BLaER1 treated with 17β-estradiol and CSF1 and Interleukin-3, amounts not matched to agents 10 nM and 100 nM (cell line): ENCODE measurements around the gene SLC48A1.
A peak's percentile ranks its signal among the peaks of the same experiment; 100 is the strongest.

ENCODE experiments used
- H3K27ac ChIP-seq, 11 experiments: shearing (Covaris generic); formaldehyde crosslinking; 2 replicates each; pipeline ENCODE4 v1.8.1; 2022
- H3K27me3 ChIP-seq, 11 experiments: shearing (Covaris generic); formaldehyde crosslinking; 2 replicates each; pipeline ENCODE4 v1.8.1; 2022
- H3K36me3 ChIP-seq, 11 experiments: shearing (Covaris generic); formaldehyde crosslinking; 2 replicates each; pipeline ENCODE4 v1.8.1; 2022
- H3K4me1 ChIP-seq, 10 experiments: shearing (Covaris generic); formaldehyde crosslinking; 2 replicates each; pipeline ENCODE4 v1.8.1; 2022
- H3K4me2 ChIP-seq, 11 experiments: shearing (Covaris generic); formaldehyde crosslinking; 2 replicates each; pipeline ENCODE4 v1.8.1; 2022
- H3K4me3 ChIP-seq, 10 experiments: shearing (Covaris generic); formaldehyde crosslinking; 2 replicates each; pipeline ENCODE4 v1.8.1; 2022
- H3K9ac ChIP-seq, 11 experiments: shearing (Covaris generic); formaldehyde crosslinking; 2 replicates each; pipeline ENCODE4 v1.8.1; 2022
- H3K9me3 ChIP-seq, 11 experiments: shearing (Covaris generic); formaldehyde crosslinking; replicated peaks in 1 of 11; 2 replicates each; pipeline ENCODE4 v1.8.1; 2022
- H4K20me1 ChIP-seq, 11 experiments: shearing (Covaris generic); formaldehyde crosslinking; 2 replicates each; pipeline ENCODE4 v1.8.1; 2022
- Cebpa-rat ChIP-seq, 11 experiments: shearing (Covaris generic); IDR thresholded peaks; 2 replicates each; pipeline ENCODE4 v1.8.1; 2022

The SLC48A1 gene

DNA sequence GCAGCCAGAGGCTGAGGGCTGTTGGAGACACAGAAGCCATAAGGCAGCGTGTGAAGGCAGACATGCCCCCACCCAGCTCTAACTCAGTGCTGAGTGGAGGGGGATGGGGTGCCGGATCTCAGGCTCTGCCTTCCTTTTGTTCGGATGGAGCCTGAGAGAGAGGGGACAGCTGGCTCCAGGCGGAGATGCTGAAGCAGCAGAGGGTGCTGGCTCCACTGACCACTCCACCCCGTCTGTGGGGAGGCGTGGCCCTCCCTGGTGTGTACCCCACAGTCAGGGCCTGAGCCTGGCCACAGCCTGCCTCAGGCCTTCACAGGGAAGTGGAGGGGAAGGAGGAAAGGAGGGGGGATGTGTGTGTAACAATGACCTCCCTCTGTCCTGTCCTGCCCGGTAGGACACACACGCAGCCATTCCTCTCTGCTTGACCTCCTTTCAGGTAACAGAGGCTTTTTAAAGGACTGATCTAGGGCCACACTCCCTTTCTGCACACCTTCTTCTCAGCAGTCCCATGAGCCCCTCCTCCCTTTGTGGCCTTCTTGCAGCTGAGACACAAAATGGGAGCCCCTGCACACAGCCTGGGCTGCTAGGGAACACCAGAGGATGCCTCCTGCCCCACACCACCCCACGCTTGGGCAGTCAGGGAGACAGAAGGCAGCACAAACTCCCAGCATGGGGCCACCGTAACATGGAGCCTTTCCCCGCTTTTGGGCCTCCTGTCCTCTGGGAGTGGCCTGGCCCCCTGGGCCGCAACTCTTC, 38.1 kb upstream of the SLC48A1 start:
- Histone ChIP-seq H3K36me3 (no peaks in the 10 kb centered on the region), H3K9me3 (no peaks in the 10 kb centered on the region), H3K4me3 (no peak overlapping the region), H3K4me1 (peaks cover 34 to 59% (median 44%) of the 10 kb centered on the region in 10 experiments), H3K9ac (0 out of 22 replicates have a peak overlapping the region, but pooled peaks of 1 of the 11 experiments have one; percentile 22), H4K20me1 (peaks cover 0 to 9% (median 0%) of the 10 kb centered on the region in 11 experiments; a peak in 1 of 22 replicates), H3K27me3 (0 out of 22 replicates have a peak, but pooled peaks cover 0 to 3% (median 0%) of the 10 kb centered on the region in 11 experiments), H3K4me2 (peak overlapping the region in 10 of 11 experiments; percentile 4 to 54 (median 29); a peak in 12 of 22 replicates), H3K27ac (peak overlapping the region in 1 of 11 experiments; percentile 11; a peak in 1 of 22 replicates)
- TF ChIP-seq Cebpa-rat (IDR thresholded peaks at IDR 0.05): no peak

DNA sequence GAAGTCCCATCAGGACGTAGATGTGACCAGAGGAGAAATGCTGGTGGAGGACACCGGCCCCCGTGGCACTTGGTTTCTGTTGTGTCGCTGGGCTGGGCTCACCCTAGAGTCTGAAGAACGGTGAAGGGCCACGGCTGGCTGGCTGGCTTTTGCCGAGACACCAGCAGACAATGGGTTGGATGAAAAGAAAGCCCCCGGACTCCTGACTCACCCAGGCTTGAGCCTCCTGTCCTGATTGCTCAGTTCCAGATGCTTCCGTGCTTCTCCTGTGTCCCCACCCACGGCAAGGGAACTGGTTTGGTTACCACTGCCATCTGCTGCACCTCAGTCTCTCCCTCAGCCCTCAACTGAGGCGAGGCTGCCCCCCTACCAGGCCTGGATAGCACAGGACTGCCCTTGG, 37.4 kb upstream of the SLC48A1 start:
- H3K36me3 ChIP-seq: no peaks in the 10 kb centered on the region
- H3K4me1 ChIP-seq: peaks cover 42 to 66% (median 51%) of the 10 kb centered on the region in 10 experiments
- H3K4me3 ChIP-seq: no peak overlapping the region
- H4K20me1 ChIP-seq: peaks cover 0 to 9% (median 2%) of the 10 kb centered on the region in 11 experiments; a peak in 3 of 22 replicates
- H3K4me2 ChIP-seq: peak overlapping the region in 10 of 11 experiments; percentile 15 to 69 (median 36); a peak in 14 of 22 replicates
- no peak overlapping the region for H3K9ac ChIP-seq
- H3K27me3 ChIP-seq: 0 out of 22 replicates have a peak, but pooled peaks cover 0 to 3% (median 0%) of the 10 kb centered on the region in 11 experiments
- TF ChIP-seq Cebpa-rat (IDR thresholded peaks at IDR 0.05): no peak
- H3K27ac ChIP-seq: no peak overlapping the region
- H3K9me3 ChIP-seq: no peaks in the 10 kb centered on the region

GRCh38 chr12:47736216-47736615, 36.8 kb upstream of the SLC48A1 start:
- peak overlapping the region in 8 of 11 experiments; percentile 13 to 69 (median 34); a peak in 10 of 22 replicates for H3K4me2 ChIP-seq
- H3K4me3 ChIP-seq: no peak overlapping the region
- H3K36me3 ChIP-seq: no peaks in the 10 kb centered on the region
- TF ChIP-seq Cebpa-rat (IDR thresholded peaks at IDR 0.05): no peak
- H3K4me1 ChIP-seq: peaks cover 47 to 72% (median 57%) of the 10 kb centered on the region in 10 experiments
- no peak overlapping the region for H3K9ac ChIP-seq
- no peak overlapping the region for H3K27ac ChIP-seq
- 0 out of 22 replicates have a peak, but pooled peaks cover 0 to 3% (median 0%) of the 10 kb centered on the region in 11 experiments for H3K27me3 ChIP-seq
- H4K20me1 ChIP-seq: peaks cover 0 to 13% (median 2%) of the 10 kb centered on the region in 11 experiments; a peak in 5 of 22 replicates
- no peaks in the 10 kb centered on the region for H3K9me3 ChIP-seq

- H3K4me3 ChIP-seq: no peak overlapping the region
- peak overlapping the region in 10 of 11 experiments; percentile 12 to 69 (median 25); a peak in 15 of 22 replicates for H3K4me2 ChIP-seq
Measured at GRCh38 chr12:47736877-47737676, 36.0 kb upstream of the SLC48A1 start.

DNA sequence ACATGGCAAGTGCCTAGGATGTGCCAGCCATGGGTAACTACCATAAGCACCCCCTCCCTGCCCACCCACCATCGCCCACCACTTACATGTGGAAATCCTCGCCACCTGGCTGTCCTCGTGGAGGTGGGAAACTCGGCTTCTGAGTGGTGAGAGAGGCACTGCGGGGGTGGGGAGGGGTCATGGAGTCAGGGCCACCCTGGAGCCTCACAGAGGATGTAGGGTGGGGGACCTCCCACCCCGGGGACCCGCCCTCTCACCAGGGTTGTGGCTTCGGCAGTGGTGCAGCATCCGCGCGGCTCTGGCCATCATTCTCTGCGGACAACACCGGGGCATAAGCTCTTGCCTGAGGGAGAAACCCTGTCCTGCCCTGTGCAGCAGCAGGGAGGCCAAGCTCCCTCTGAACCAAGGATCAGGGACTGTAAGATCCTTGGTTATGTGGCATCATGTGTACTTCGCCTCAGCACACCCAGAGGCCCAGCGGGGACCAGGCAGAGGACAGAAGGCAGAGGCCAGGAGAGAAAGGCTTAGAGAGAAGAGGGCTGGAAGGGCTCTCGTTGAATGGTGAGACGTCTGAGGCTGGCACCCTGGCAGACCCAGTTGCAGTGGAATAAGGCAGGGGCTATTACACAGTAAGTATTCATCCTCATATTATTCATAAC, 35.0 kb upstream of the SLC48A1 start:
- Histone ChIP-seq H4K20me1 (peaks cover 0 to 14% (median 9%) of the 10 kb centered on the region in 11 experiments; a peak in 9 of 22 replicates), H3K9me3 (no peaks in the 10 kb centered on the region), H3K4me1 (peaks cover 48 to 81% (median 70%) of the 10 kb centered on the region in 10 experiments), H3K4me3 (no peak overlapping the region), H3K27me3 (0 out of 22 replicates have a peak, but pooled peaks cover 0 to 3% (median 0%) of the 10 kb centered on the region in 11 experiments), H3K4me2 (peak overlapping the region in 9 of 11 experiments; percentile 96 to 100 (median 98); a peak in 16 of 22 replicates), H3K9ac (0 out of 22 replicates have a peak overlapping the region, but pooled peaks of 1 of the 11 experiments have one; percentile 23), H3K36me3 (no peaks in the 10 kb centered on the region), H3K27ac (no peak overlapping the region)
- no peak for TF ChIP-seq Cebpa-rat (IDR thresholded peaks at IDR 0.05)

More at GRCh38 chr12:47736877-47737676, 36.0 kb upstream of the SLC48A1 start:
- Histone ChIP-seq H3K4me1 (peaks cover 54 to 81% (median 65%) of the 10 kb centered on the region in 10 experiments), H3K9me3 (no peaks in the 10 kb centered on the region), H4K20me1 (peaks cover 0 to 14% (median 2%) of the 10 kb centered on the region in 11 experiments; a peak in 5 of 22 replicates), H3K9ac (no peak overlapping the region), H3K27ac (no peak overlapping the region), H3K27me3 (0 out of 22 replicates have a peak, but pooled peaks cover 0 to 3% (median 0%) of the 10 kb centered on the region in 11 experiments), H3K36me3 (no peaks in the 10 kb centered on the region)
- no peak for TF ChIP-seq Cebpa-rat (IDR thresholded peaks at IDR 0.05)

DNA sequence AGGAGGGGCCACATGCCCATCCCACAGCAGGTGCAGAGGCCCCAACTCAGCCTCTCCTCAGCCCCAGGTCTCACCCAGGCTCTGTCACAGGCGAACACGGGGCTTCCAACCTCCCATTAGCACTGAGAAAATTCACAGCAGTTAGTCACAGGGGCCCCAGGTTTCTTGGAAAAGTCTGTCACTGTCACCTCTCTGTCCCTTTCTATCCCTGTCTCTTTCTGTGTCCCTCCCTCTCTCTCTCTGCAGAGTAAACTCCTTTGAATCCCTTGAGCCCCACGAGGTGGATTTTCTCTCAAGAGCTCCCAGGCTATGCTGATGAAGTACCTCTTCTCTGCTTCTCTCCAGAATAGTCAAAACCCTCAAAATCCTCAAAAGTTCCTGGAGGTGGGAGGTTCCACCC, 33.7 kb upstream of the SLC48A1 start:
- TF ChIP-seq Cebpa-rat (IDR thresholded peaks at IDR 0.05): no peak
- Histone ChIP-seq H3K4me1 (peaks cover 57 to 92% (median 82%) of the 10 kb centered on the region in 10 experiments), H3K4me2 (peak overlapping the region; percentile 96 to 100 (median 98)), H3K9ac (peak overlapping the region in 6 of 11 experiments; percentile 66 to 80 (median 76); a peak in 7 of 22 replicates), H3K27ac (peak overlapping the region in 7 of 11 experiments; percentile 78 to 89 (median 83); a peak in 9 of 22 replicates), H4K20me1 (peaks cover 0 to 20% (median 10%) of the 10 kb centered on the region in 11 experiments; a peak in 8 of 22 replicates), H3K36me3 (no peaks in the 10 kb centered on the region), H3K4me3 (peak overlapping the region in 2 of 10 experiments; percentile 47 to 53; a peak in 1 of 20 replicates), H3K9me3 (no peaks in the 10 kb centered on the region), H3K27me3 (0 out of 22 replicates have a peak, but pooled peaks cover 0 to 3% (median 0%) of the 10 kb centered on the region in 11 experiments)

DNA sequence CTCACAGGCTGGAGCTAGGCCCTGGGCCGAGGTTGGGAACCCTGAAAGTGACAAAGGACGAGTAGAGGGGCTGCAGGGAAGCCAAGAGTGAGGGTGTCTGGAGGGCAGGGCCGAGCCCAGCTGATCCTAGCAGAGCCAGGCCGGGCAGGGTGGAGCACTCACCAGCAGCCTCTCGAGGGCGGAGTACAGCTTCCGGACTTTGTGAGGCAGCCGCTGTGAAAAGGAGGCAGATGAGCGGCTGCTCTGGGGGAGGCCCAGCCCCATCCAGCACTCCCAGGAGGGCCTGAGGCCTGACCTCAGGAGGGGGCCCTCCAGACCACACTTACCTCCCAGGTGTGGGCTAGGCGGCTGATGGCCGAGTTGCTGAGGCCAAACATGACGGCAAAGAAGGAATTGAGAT, 33.1 kb upstream of the SLC48A1 start:
- peak overlapping the region; percentile 77 to 89 (median 82) for H3K27ac ChIP-seq
- peak overlapping the region; percentile 37 to 62 (median 47); a peak in 19 of 20 replicates for H3K4me3 ChIP-seq
- no peaks in the 10 kb centered on the region for H3K9me3 ChIP-seq
- peaks cover 57 to 94% (median 80%) of the 10 kb centered on the region in 10 experiments for H3K4me1 ChIP-seq
- H4K20me1 ChIP-seq: peaks cover 0 to 20% (median 10%) of the 10 kb centered on the region in 11 experiments; a peak in 9 of 22 replicates
- peak overlapping the region; percentile 96 to 100 (median 98) for H3K4me2 ChIP-seq
- no peaks in the 10 kb centered on the region for H3K36me3 ChIP-seq
- TF ChIP-seq Cebpa-rat (IDR thresholded peaks at IDR 0.05): no peak
- peak overlapping the region; percentile 66 to 81 (median 75); a peak in 21 of 22 replicates for H3K9ac ChIP-seq
- 0 out of 22 replicates have a peak, but pooled peaks cover 0 to 3% (median 0%) of the 10 kb centered on the region in 11 experiments for H3K27me3 ChIP-seq
